DLD1 (cell line): ENCODE data around the gene HSPA12B.

ENCODE experiments used
- in situ Hi-C: cut with HindIII; loops from 2 replicates; pipeline ENCODE4 v1.10.0; 2017; ENCODE audit warnings: low sequenced_read_pairs

HSPA12B gene

GRCh38 chr20:3732327-3733118 lies at the start of gene HSPA12B:
TSS of gene HSPA12B (plus strand) at chr20:3732685. CDS start at chr20:3738675, 5,990 bp downstream.
- in situ Hi-C loops: loop anchor here (25.0 kb wide), 1 partner anchor 95 kb away; no protein-coding TSS in a partner anchor

- in situ Hi-C loops: no loop called here
Observed at GRCh38 chr20:3685341-3685740, 47.1 kb upstream of the HSPA12B start.

- in situ Hi-C loops: no loop called here
Observed at GRCh38 chr20:3686421-3686820, 46.1 kb upstream of the HSPA12B start.

GRCh38 chr20:3686867-3687321 lies 45.6 kb upstream of the HSPA12B start:
- in situ Hi-C loops: no loop called here

GRCh38 chr20:3687655-3688054 lies 44.8 kb upstream of the HSPA12B start:
- in situ Hi-C loops: no loop called here

- in situ Hi-C loops: no loop called here
Observed at GRCh38 chr20:3689978-3690377, 42.5 kb upstream of the HSPA12B start.

GRCh38 chr20:3690413-3690812 lies 42.1 kb upstream of the HSPA12B start:
- in situ Hi-C loops: no loop called here

GRCh38 chr20:3691306-3691705 lies 41.2 kb upstream of the HSPA12B start:
- in situ Hi-C loops: no loop called here

GRCh38 chr20:3691897-3692296 lies 40.6 kb upstream of the HSPA12B start:
- in situ Hi-C loops: no loop called here

GRCh38 chr20:3692706-3693294 lies 39.7 kb upstream of the HSPA12B start:
- in situ Hi-C loops: no loop called here

GRCh38 chr20:3693376-3693775 lies 39.1 kb upstream of the HSPA12B start:
- in situ Hi-C loops: no loop called here

- in situ Hi-C loops: no loop called here
Observed at GRCh38 chr20:3694864-3695263, 37.6 kb upstream of the HSPA12B start.

GRCh38 chr20:3696200-3696599 lies 36.3 kb upstream of the HSPA12B start:
- in situ Hi-C loops: no loop called here

- in situ Hi-C loops: no loop called here
Observed at GRCh38 chr20:3696745-3697587, 35.5 kb upstream of the HSPA12B start.

GRCh38 chr20:3697588-3698305 lies 34.7 kb upstream of the HSPA12B start:
- in situ Hi-C loops: no loop called here

GRCh38 chr20:3698591-3699001 lies 33.9 kb upstream of the HSPA12B start:
- in situ Hi-C loops: no loop called here

GRCh38 chr20:3699037-3699436 lies 33.4 kb upstream of the HSPA12B start:
- in situ Hi-C loops: no loop called here

GRCh38 chr20:3701061-3701998 lies 31.2 kb upstream of the HSPA12B start:
- in situ Hi-C loops: no loop called here

GRCh38 chr20:3702611-3703391 lies 29.7 kb upstream of the HSPA12B start:
- in situ Hi-C loops: no loop called here
